GM19324 (cell line): ENCODE data around the gene S100A2.
"Not testable (repeated sequence)": the region's sequence is repeated elsewhere in the genome, so short reads cannot be mapped to it uniquely, and the experiment has no call there.

ENCODE experiments used
- ATAC-seq: cut with Tn5 transposase; IDR thresholded peaks from one replicate; pipeline ENCODE4 v1.9.1; 2021; ENCODE audit warnings: mild to moderate bottlenecking, moderate library complexity; ENCODE audit not compliant: unreplicated experiment, low FRiP score

S100A2 gene

DNA sequence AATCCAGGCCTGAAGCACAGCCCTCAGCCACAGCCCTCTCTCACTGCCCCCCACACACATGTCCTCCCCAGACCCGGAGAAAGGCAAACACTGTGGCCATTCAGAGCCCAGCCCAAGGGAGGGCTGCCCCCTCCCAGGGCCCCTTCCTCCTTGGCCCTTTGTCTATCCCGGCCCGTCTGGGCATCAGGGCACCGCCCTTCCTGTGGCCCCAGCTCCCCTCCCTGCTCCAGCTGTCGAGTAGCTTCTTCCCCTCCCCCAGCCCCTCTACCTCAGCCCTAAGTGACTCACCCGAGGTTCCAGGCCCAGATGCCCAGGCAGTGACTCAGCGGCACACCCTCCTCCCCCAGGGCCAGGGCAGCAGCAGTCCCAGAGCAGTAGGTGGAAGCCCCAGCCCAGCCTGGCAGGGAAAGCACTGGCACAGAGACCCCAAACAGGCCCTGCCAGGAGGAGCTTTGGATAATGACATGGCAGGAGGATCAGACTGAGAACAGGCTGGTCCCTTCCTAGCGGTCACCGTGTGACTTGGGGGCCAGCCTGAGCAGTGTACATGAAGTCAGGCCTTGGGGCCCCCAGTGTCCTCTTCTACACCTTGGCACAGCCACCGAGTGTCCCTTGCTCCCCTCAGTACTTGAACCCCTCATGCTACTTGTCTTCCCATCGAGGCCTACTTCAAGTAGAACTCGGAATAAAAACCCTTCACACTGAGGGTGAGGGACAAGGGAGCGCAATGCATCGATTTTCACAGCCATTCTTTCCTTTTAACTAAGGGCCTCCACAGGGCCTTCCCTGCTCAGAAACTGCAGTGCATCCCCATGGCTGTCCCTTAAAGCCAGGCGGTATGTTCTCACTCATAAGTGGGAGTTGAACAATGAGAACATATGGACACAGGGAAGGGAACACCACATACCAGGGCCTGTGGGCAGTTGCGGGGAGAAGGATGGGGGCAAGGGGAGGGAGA is 1.0 kb upstream of the S100A2 start:
- ATAC-seq: no peak

DNA sequence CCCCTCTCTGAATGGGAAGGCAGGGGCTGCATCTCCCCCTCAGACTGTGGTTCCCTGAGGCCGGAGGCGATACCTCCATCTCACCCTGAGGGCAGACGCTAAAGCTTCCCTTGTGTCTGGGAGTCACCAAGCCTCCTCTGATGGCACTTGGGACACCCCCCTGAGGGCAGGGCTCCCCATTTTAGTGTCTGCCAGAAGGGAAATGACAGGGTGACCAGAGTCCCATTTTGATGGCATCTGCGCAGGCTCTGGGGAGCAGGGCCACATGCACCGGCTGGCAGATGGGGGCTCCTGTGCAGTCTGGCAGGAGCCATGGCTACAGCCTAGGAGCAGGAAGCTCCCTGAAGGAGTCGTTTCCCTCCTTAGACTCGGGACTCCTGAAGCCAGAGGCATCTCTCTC is 1.7 kb downstream of the S100A2 start:
- no peak for ATAC-seq

DNA sequence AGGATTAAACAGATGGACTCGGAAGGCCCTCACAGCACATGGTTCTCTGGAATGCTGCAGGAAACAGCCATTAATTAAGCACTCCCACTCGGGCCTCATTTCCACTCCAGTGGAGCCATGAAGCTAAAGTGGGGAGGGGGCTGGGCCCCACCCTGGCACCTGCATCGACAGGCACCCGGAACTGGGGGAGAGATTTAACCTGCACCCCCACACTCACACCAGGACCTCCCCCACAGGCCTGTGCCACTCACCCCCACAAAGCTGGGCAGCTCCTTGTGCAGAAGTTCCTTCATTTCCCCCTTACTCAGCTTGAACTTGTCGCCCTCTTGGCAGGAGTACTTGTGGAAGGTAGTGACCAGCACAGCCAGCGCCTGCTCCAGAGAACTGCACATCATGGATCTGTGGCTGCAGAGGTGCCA is 2.2 kb downstream of the S100A2 start:
- ATAC-seq: no peak

- not testable (repeated sequence) for ATAC-seq
These were observed 3.6 kb downstream of the S100A2 start for GRCh38 chr1:153562021-153562420.

- ATAC-seq: no peak
These were observed 4.1 kb downstream of the S100A2 start for GRCh38 chr1:153561466-153561985.

- ATAC-seq: no peak
These were observed 4.7 kb downstream of the S100A2 start for GRCh38 chr1:153560771-153561465.

- no peak for ATAC-seq
These were observed 5.4 kb downstream of the S100A2 start for GRCh38 chr1:153560241-153560640.

GRCh38 chr1:153557877-153558276 is 7.8 kb downstream of the S100A2 start:
- ATAC-seq: no peak

DNA sequence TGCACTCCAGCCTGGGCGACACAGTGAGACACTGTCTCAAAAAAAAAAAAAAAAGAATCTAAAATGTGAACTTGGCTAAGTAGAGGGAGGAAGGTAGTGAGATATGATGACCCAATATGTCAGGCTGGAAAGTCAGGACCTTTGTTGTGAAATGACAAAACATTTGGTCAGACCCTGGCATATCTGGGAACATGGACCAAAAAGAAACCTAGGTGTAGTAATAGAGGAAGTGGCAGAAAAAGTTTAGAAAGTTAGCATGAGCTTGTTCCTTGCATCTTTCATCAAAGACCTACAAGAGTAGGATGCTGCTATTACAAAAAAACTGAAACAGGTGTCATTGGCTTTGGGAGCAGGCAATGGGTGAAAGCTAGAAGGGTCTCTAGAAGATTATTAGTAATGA is 9.3 kb downstream of the S100A2 start:
- no peak for ATAC-seq

DNA sequence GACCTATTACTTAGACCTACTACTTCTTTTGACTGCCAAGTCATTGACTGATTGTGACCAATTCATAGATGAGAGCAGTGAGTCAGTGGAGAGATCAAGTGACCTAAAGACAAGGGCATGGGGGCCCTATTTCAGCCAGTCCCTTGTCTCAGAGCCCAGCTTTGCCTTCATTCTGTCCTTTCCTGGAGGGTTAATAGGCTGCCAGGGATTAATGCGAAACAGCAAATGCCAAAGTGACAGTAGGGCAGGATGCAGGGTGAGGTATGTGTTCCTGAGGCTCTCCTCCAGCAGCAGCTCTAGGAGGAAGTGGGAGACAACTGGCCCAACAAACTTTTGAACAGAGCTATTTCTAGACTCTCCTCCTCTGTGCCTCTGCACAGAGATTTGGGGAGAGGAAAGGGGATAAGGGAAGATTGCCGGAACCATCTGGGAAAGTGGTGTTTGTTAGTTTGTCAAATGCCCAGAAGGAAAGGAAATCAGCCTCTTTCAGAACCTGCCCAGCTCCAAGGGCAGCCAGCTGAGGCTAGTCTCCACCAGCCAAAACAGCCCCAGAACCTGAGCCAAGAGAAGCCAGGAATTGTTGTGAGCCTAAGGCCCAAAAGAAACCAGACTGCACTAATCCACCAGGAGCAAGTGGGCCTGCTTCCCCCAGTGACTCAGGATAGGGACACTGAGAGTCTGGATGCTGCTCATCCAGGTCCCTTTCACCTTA is 11.7 kb downstream of the S100A2 start:
- no peak for ATAC-seq

- ATAC-seq: no peak
These were observed 12.5 kb downstream of the S100A2 start for GRCh38 chr1:153553096-153553495.

DNA sequence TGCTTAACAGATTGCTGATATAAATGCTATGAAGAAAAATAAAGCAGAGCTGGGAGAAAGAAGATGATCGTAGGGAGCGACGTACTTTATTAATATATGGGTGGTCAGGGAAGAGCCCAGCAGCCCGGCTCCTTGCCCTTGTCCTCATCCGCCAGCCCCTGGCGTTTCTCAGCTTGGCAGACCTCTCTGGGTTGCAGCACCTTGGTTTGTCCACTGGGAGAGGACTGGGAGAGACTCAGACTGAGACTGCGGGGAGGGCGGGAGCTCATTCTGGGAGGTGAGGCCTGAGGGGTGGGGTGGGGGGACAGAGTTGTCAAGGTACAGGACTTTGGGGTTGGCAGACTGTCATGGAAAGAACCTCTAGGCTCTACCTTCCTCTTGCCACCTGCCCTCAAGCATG is 13.3 kb downstream of the S100A2 start:
- ATAC-seq: no peak

GRCh38 chr1:153550827-153551500 is 14.7 kb downstream of the S100A2 start:
- no peak for ATAC-seq

GRCh38 chr1:153550398-153550758 is 15.3 kb downstream of the S100A2 start:
- no peak for ATAC-seq

GRCh38 chr1:153549741-153550397 is 15.8 kb downstream of the S100A2 start:
- ATAC-seq: no peak

- ATAC-seq: no peak
These were observed 16.6 kb downstream of the S100A2 start, which contains the start of gene S100A3 for GRCh38 chr1:153548722-153549688. S100A3 (minus strand) TSS chr1:153549258; CDS start chr1:153548485, 773 bp downstream.

GRCh38 chr1:153547560-153548551 is 17.8 kb downstream of the S100A2 start:
- ATAC-seq: no peak
